H9 (cell line): ENCODE data around the gene CLIC6. TPM values are rescaled to one million over a fixed set of nuclear protein-coding genes. Genes with fewer than 3 reads are reported as not detected.

ENCODE experiments used
- DNase-seq: peaks from one replicate; pipeline ENCODE4 v3.0.0-alpha.2; 2017
- H2AFZ ChIP-seq: one replicate; pipeline ENCODE4 v1.6.1; 2013; ENCODE audit warnings: mild to moderate bottlenecking, low read length, control low read depth, moderate library complexity
- H2AK5ac ChIP-seq: 2 replicates; pipeline ENCODE4 v1.6.1; 2013; ENCODE audit warnings: low read length, control low read depth, mixed read lengths; ENCODE audit not compliant: insufficient read length
- H2BK120ac ChIP-seq: one replicate; pipeline ENCODE4 v1.6.1; 2013; ENCODE audit warnings: low read depth, mild to moderate bottlenecking, low read length, control low read depth, inconsistent platforms; ENCODE audit not compliant: poor library complexity, severe bottlenecking
- H2BK12ac ChIP-seq: 2 replicates; pipeline ENCODE4 v1.6.1; 2013; ENCODE audit warnings: low read length, control low read depth, mixed read lengths, low read depth; ENCODE audit not compliant: insufficient read length
- H2BK15ac ChIP-seq: 2 replicates; pipeline ENCODE4 v1.6.1; 2013; ENCODE audit warnings: low read depth, low read length, control low read depth
- H2BK20ac ChIP-seq: one replicate; pipeline ENCODE4 v1.6.1; 2013; ENCODE audit warnings: low read depth, mild to moderate bottlenecking, low read length, control low read depth, inconsistent platforms; ENCODE audit not compliant: poor library complexity, severe bottlenecking
- H2BK5ac ChIP-seq: 2 replicates; pipeline ENCODE4 v1.6.1; 2013; ENCODE audit warnings: low read length, control low read depth, mixed read lengths; ENCODE audit not compliant: insufficient read length
- H3K14ac ChIP-seq: 2 replicates; pipeline ENCODE4 v1.6.1; 2013; ENCODE audit warnings: low read length, control low read depth; ENCODE audit not compliant: insufficient read depth
- H3K18ac ChIP-seq: 2 replicates; pipeline ENCODE4 v1.6.1; 2013; ENCODE audit warnings: low read depth, mild to moderate bottlenecking, mixed read lengths, low read length, control low read depth; ENCODE audit not compliant: insufficient read length
- H3K23ac ChIP-seq: 2 replicates; pipeline ENCODE4 v1.6.1; 2013; ENCODE audit warnings: low read length, control low read depth, mixed read lengths, low read depth; ENCODE audit not compliant: insufficient read length
- H3K23me2 ChIP-seq: 2 replicates; pipeline ENCODE4 v1.6.1; 2013; ENCODE audit warnings: low read depth, mild to moderate bottlenecking, mixed read lengths, low read length, control low read depth; ENCODE audit not compliant: insufficient read length, poor library complexity, severe bottlenecking
- H3K27ac ChIP-seq: 2 replicates; pipeline ENCODE4 v1.5.1; 2013; ENCODE audit warnings: low read length, control low read depth, mixed read lengths, low read depth; ENCODE audit not compliant: insufficient read length
- H3K27me3 ChIP-seq: 2 replicates; pipeline ENCODE4 v1.6.1; 2013; ENCODE audit warnings: low read length, control low read depth, inconsistent platforms; ENCODE audit not compliant: insufficient read depth
- H3K4ac ChIP-seq: 2 replicates; pipeline ENCODE4 v1.6.1; 2013; ENCODE audit warnings: low read depth, mild to moderate bottlenecking, control low read depth, inconsistent platforms, low read length, moderate library complexity
- H3K4me1 ChIP-seq: 2 replicates; pipeline ENCODE4 v1.6.1; 2013; ENCODE audit warnings: low read length, control low read depth, inconsistent platforms; ENCODE audit not compliant: insufficient read depth
- H3K4me2 ChIP-seq: 2 replicates; pipeline ENCODE4 v1.6.1; 2013; ENCODE audit warnings: low read length, control low read depth, mixed read lengths; ENCODE audit not compliant: insufficient read length, insufficient read depth
- H3K56ac ChIP-seq: 2 replicates; pipeline ENCODE4 v1.6.1; 2013; ENCODE audit warnings: low read depth, mild to moderate bottlenecking, mixed read lengths, low read length, control low read depth; ENCODE audit not compliant: insufficient read length
- H3K79me1 ChIP-seq: 2 replicates; pipeline ENCODE4 v1.6.1; 2013; ENCODE audit warnings: low read depth, mild to moderate bottlenecking, moderate library complexity, low read length, control low read depth, inconsistent platforms; ENCODE audit not compliant: insufficient read depth, poor library complexity, severe bottlenecking
- H3K79me2 ChIP-seq: 2 replicates; pipeline ENCODE4 v1.6.1; 2013; ENCODE audit warnings: low read length, control low read depth, inconsistent platforms; ENCODE audit not compliant: insufficient read depth
- H3K9ac ChIP-seq: 2 replicates; pipeline ENCODE4 v1.6.1; 2013; ENCODE audit warnings: low read length, control low read depth, mixed read lengths; ENCODE audit not compliant: insufficient read length; ENCODE audit errors: extremely low read depth
- H3K9me3 ChIP-seq: one replicate; pipeline ENCODE4 v1.6.1; 2013; ENCODE audit warnings: low read depth, low read length, inconsistent platforms; ENCODE audit not compliant: control insufficient read depth
- H3T11ph ChIP-seq: one replicate; pipeline ENCODE4 v1.6.1; 2013; ENCODE audit warnings: mild to moderate bottlenecking, low read length, control low read depth, inconsistent platforms
- H4K20me1 ChIP-seq: one replicate; pipeline ENCODE4 v1.6.1; 2013; ENCODE audit not compliant: control insufficient read depth, insufficient read length, insufficient read depth
- H4K5ac ChIP-seq: 2 replicates; pipeline ENCODE4 v1.6.1; 2013; ENCODE audit warnings: low read depth, mild to moderate bottlenecking, mixed read lengths, low read length, control low read depth; ENCODE audit not compliant: insufficient read length
- H4K8ac ChIP-seq: replicated peaks from 2 replicates; pipeline ENCODE4 v1.6.1; 2013; ENCODE audit warnings: low read length, control low read depth, mixed read lengths, low read depth; ENCODE audit not compliant: insufficient read length
- H4K91ac ChIP-seq: 2 replicates; pipeline ENCODE4 v1.6.1; 2013; ENCODE audit warnings: low read depth, mild to moderate bottlenecking, moderate library complexity, mixed read lengths, low read length, control low read depth; ENCODE audit not compliant: insufficient read length
- H3K27ac Mint-ChIP-seq, 3 experiments: 2 replicates in 2 of 3; 3 replicates in 1 of 3; pipeline ENCODE4 v1.8.0; 2020 to 2021; ENCODE audit warnings: mixed read lengths in 3 of 3, mild to moderate bottlenecking in 1 of 3, moderate library complexity in 1 of 3
- H3K27me3 Mint-ChIP-seq: 2 replicates; pipeline ENCODE4 v1.8.0; 2021; ENCODE audit warnings: low read depth, mild to moderate bottlenecking, moderate library complexity, mixed read lengths
- H3K36me3 Mint-ChIP-seq, 3 experiments: 2 replicates in 2 of 3; 3 replicates in 1 of 3; pipeline ENCODE4 v1.8.0; 2020 to 2021; ENCODE audit warnings: low read depth in 3 of 3, mixed read lengths in 3 of 3; ENCODE audit not compliant: insufficient read depth in 1 of 3
- H3K4me1 Mint-ChIP-seq, 2 experiments: 2 replicates each; pipeline ENCODE4 v1.8.0; 2020; ENCODE audit warnings: mixed read lengths in 2 of 2
- H3K4me3 Mint-ChIP-seq, 2 experiments: 2 replicates in 1 of 2; 3 replicates in 1 of 2; pipeline ENCODE4 v1.8.0; 2020 to 2021; ENCODE audit warnings: mild to moderate bottlenecking in 2 of 2, mixed read lengths in 2 of 2, moderate library complexity in 1 of 2
- H3K9me3 Mint-ChIP-seq, 2 experiments: 2 replicates in 1 of 2; 3 replicates in 1 of 2; pipeline ENCODE4 v1.8.0; 2020; ENCODE audit warnings: mild to moderate bottlenecking in 2 of 2, mixed read lengths in 2 of 2, moderate library complexity in 1 of 2
- CTCF ChIP-seq: fragments of 200-600 bp; sonication (generic); conservative IDR thresholded peaks from 3 replicates; pipeline ENCODE4 v1.8.0; 2021; ENCODE audit warnings: antibody characterized with exemption, mild to moderate bottlenecking
- WGBS: extraction: QIAGEN DNeasy Blood & Tissue Kit; methylation state at CpG from one replicate; pipeline ENCODE4 v1.1.7; 2013; ENCODE audit warnings: missing lambda C conversion rate, low lambda C conversion rate, mixed read lengths; ENCODE audit not compliant: insufficient read length; ENCODE audit errors: extremely low coverage; 5-methylcytosine and 5-hydroxymethylcytosine counted together
- total RNA-seq: library from RNA; stranded (reverse); gene quantifications from 2 replicates; pipeline ENCODE4 v1.2.1, GENCODE V29; 2021

The CLIC6 gene
- total RNA-seq, 1 experiment from 2014 or later: 1.3 TPM

DNA sequence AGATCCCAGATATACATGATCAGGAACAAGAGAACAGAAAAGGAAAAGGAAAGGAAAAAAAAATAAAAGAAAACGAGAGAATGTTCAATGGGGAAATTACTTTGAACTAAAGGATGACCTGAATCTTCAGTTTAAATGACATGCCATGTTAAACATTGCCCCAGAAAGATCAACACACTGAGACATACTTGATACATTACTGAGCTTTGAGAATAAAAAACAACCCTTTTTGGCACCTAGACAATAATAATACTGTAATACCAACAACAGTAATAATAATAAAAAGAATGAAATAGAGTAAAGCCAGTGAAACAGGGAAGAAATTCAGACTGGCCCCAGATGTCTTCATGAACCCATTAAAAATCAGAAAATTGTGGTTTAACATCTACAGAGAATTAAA lies 44.8 kb downstream of the CLIC6 start:
- no peak overlapping the region for H3K4me3 Mint-ChIP-seq
- no peak for TF ChIP-seq CTCF
- Histone ChIP-seq H3K27ac (no peak overlapping the region), H4K5ac (no peak overlapping the region), H3K4me2 (no peak overlapping the region), H3K4me1 (no peaks in the 10 kb centered on the region), H3K27me3 (no peaks in the 10 kb centered on the region), H3K9me3 (no peaks in the 10 kb centered on the region), H2BK12ac (no peak overlapping the region), H4K8ac (no peak overlapping the region), H3K9ac (no peak overlapping the region), H2BK20ac (no peak overlapping the region), H3K23me2 (no peaks in the 10 kb centered on the region), H3K23ac (no peak overlapping the region), H3K18ac (no peak overlapping the region), H3T11ph (no peak overlapping the region), H3K79me2 (no peaks in the 10 kb centered on the region), H2BK120ac (no peak overlapping the region), H2AFZ (no peak overlapping the region), H3K14ac (no peak overlapping the region), H3K56ac (no peak overlapping the region), H3K79me1 (no peaks in the 10 kb centered on the region), H2BK5ac (no peak overlapping the region), H2BK15ac (no peak overlapping the region), H4K91ac (no peak overlapping the region), H2AK5ac (no peak overlapping the region), H3K4ac (no peak overlapping the region), H4K20me1 (no peaks in the 10 kb centered on the region)
- peaks cover 3% of the 10 kb centered on the region in 2 experiments; a peak in 2 of 4 replicates for H3K4me1 Mint-ChIP-seq
- no peak for DNase-seq
- WGBS: no CpG with 5 or more reads among the region's 1 CpG
- no peaks in the 10 kb centered on the region for H3K36me3 Mint-ChIP-seq
- H3K27ac Mint-ChIP-seq: no peak overlapping the region
- H3K27me3 Mint-ChIP-seq: peaks cover 4% of the 10 kb centered on the region
- no peaks in the 10 kb centered on the region; a peak in 1 of 5 replicates for H3K9me3 Mint-ChIP-seq
